Nephron progenitor cell (in vitro differentiated cells): ENCODE data around the gene TAB2.
"Not testable (repeated sequence)": the region's sequence is repeated elsewhere in the genome, so short reads cannot be mapped to it uniquely, and the experiment has no call there.

Experiments
- DNase-seq: peaks from one replicate; pipeline ENCODE4 v3.0.0; 2021
- H3K27ac Mint-ChIP-seq: 2 replicates; pipeline ENCODE4 v1.8.0; 2021; ENCODE audit warnings: mild to moderate bottlenecking, moderate library complexity, mixed read lengths
- H3K27me3 Mint-ChIP-seq: 2 replicates; pipeline ENCODE4 v1.8.0; 2021; ENCODE audit warnings: mild to moderate bottlenecking, low read depth, mixed read lengths; ENCODE audit not compliant: poor library complexity
- H3K36me3 Mint-ChIP-seq: 2 replicates; pipeline ENCODE4 v1.8.0; 2021; ENCODE audit warnings: low read depth, mixed read lengths
- H3K4me1 Mint-ChIP-seq: 2 replicates; pipeline ENCODE4 v1.8.0; 2021; ENCODE audit warnings: mixed read lengths
- H3K4me3 Mint-ChIP-seq: 2 replicates; pipeline ENCODE4 v1.8.0; 2021; ENCODE audit warnings: mild to moderate bottlenecking, moderate library complexity, mixed read lengths
- H3K9me3 Mint-ChIP-seq: 2 replicates; pipeline ENCODE4 v1.8.0; 2021; ENCODE audit warnings: mild to moderate bottlenecking, moderate library complexity, mixed read lengths
- TF ChIP-seq, protein P1 (sequence below): fragments of 200-600 bp; sonication (generic); IDR thresholded peaks from 2 replicates; pipeline ENCODE4 v1.5.0; 2021; ENCODE audit warnings: antibody characterized with exemption

Gene TAB2

DNA sequence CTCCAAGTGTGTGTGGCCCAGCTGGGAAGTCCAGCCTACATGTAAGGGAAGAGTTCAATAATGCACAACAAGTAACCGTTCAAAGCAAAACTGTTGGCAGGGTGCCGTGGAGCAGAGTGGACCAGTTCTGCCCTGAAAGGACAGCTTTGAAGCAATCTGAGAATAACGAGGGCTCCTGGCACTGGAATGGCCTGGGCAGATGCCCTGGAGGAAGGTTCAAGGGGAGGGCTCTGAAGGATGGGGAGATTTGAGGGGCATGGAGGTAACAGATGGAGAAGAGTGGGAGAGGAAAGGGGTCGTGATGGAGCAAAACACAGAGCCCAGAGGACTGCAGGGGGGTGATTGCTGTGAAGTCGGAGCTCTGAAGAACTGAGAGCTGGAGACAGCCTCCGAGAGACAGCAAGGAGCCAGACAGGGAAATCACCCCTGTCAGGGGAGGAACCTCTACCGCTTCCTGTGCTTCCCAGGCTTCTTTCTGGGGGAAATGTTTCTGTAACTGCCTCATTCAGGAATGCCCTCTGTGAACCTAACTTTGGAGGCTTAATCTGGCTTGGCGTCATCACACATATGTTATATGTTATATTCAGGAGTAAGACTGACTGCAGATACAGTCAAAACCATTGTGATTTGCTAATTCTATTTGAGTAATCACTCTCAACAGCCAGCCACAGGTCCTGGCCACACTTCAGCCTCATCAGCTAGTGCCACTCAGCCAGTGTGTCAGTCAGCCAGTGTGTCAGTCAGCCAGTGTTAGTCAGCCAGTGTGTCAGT, 126.1 kb downstream of the TAB2 start:
- Mint-ChIP-seq H3K4me3 (no peak overlapping the region), H3K27ac (peak overlapping the region; percentile 4), H3K27me3 (peaks cover 20% of the 10 kb centered on the region), H3K9me3 (no peaks in the 10 kb centered on the region), H3K36me3 (no peaks in the 10 kb centered on the region), H3K4me1 (peaks cover 56% of the 10 kb centered on the region)
- TF ChIP-seq, protein P1, sequence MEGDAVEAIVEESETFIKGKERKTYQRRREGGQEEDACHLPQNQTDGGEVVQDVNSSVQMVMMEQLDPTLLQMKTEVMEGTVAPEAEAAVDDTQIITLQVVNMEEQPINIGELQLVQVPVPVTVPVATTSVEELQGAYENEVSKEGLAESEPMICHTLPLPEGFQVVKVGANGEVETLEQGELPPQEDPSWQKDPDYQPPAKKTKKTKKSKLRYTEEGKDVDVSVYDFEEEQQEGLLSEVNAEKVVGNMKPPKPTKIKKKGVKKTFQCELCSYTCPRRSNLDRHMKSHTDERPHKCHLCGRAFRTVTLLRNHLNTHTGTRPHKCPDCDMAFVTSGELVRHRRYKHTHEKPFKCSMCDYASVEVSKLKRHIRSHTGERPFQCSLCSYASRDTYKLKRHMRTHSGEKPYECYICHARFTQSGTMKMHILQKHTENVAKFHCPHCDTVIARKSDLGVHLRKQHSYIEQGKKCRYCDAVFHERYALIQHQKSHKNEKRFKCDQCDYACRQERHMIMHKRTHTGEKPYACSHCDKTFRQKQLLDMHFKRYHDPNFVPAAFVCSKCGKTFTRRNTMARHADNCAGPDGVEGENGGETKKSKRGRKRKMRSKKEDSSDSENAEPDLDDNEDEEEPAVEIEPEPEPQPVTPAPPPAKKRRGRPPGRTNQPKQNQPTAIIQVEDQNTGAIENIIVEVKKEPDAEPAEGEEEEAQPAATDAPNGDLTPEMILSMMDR = no peak
- DNase-seq = no peak

DNA sequence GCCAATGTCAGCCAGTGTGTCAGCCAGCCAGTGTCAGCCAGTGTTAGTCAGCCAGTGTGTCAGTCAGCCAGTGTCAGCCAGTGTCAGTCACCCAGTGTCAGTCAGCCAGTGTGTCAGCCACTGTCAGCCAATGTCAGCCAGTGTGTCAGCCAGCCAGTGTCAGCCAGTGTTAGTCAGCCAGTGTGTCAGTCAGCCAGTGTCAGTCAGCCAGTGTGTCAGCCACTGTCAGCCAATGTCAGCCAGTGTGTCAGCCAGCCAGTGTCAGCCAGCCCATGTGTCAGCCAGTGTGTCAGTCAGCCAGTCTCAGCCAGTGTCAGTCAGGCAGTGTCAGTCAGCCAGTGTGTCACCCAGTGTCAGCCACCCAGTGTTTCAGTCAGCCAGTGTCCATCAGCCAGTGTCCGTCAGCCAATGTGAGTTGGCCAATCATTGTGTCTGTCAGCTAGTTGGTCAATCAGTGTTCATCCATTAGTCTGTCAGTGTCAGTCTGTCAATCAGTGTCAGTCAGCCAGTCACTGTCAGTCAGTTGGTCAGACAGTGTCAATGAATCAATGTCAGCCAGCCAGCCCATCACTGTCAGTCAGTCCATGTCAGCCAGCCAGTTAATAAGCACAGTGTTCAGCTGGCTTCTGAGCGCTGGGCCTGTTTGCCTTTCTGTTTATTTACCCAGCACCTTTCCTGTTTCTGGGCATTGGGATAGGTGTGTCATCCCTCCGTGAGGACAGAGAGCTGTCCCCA, 127.0 kb downstream of the TAB2 start:
- peaks cover 55% of the 10 kb centered on the region for H3K4me1 Mint-ChIP-seq
- not testable (repeated sequence) for H3K27ac Mint-ChIP-seq

DNA sequence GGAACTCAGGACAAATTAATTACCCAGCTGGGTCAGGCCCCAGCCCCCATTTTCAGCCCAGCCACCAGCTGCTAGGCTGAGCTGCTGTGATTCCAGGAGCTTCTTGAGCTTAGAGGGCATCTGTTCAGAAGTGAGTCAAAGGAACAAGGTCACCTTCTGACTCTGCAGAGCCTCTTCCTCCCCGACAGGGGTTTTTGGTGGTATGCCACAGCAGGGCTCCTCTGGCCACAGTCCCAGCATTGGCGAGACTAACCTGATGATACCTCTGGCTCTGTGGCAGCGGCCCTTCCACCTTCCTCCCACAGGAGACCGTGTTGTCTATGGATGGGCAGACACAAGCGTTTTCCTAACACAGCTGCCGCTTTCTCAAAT, 127.6 kb downstream of the TAB2 start:
- TF ChIP-seq, protein P1 = no peak
- DNase-seq = no peak
- peaks cover 53% of the 10 kb centered on the region for H3K4me1 Mint-ChIP-seq
- no peaks in the 10 kb centered on the region for H3K36me3 Mint-ChIP-seq
- no peak overlapping the region for H3K27ac Mint-ChIP-seq
- H3K27me3 Mint-ChIP-seq = peaks cover 28% of the 10 kb centered on the region
- no peak overlapping the region for H3K4me3 Mint-ChIP-seq
- H3K9me3 Mint-ChIP-seq = no peaks in the 10 kb centered on the region

More for the DNA sequence above, 127.0 kb downstream of the TAB2 start:
- not testable (repeated sequence) for H3K9me3 Mint-ChIP-seq, DNase-seq, H3K4me3 Mint-ChIP-seq, H3K36me3 Mint-ChIP-seq
- peaks cover 23% of the 10 kb centered on the region for H3K27me3 Mint-ChIP-seq

DNA sequence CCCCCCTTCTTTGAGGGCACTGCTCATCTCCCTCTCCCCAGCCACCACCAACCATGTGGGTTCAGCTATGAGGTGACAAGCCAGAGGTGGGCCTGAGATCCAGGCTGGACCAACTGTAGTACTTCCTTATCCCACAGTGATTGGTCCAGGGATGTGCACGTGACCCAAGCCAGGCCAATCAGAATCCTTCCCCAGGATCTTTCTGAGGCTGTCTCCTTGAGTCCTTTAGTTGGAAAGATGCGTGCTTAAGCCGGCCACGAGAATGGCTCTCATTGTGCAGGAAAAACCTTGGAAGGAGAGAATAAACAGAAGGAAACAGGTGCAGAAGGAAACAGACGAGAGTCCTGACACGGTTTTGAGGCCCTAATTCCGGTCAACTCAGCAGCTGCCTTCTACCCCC, 128.1 kb downstream of the TAB2 start:
- peaks cover 49% of the 10 kb centered on the region for H3K4me1 Mint-ChIP-seq
- H3K4me3 Mint-ChIP-seq = no peak overlapping the region
- H3K27me3 Mint-ChIP-seq = peaks cover 28% of the 10 kb centered on the region
- H3K9me3 Mint-ChIP-seq = no peaks in the 10 kb centered on the region
- TF ChIP-seq, protein P1 = no peak
- no peak for DNase-seq
- no peak overlapping the region for H3K27ac Mint-ChIP-seq
- H3K36me3 Mint-ChIP-seq = no peaks in the 10 kb centered on the region

DNA sequence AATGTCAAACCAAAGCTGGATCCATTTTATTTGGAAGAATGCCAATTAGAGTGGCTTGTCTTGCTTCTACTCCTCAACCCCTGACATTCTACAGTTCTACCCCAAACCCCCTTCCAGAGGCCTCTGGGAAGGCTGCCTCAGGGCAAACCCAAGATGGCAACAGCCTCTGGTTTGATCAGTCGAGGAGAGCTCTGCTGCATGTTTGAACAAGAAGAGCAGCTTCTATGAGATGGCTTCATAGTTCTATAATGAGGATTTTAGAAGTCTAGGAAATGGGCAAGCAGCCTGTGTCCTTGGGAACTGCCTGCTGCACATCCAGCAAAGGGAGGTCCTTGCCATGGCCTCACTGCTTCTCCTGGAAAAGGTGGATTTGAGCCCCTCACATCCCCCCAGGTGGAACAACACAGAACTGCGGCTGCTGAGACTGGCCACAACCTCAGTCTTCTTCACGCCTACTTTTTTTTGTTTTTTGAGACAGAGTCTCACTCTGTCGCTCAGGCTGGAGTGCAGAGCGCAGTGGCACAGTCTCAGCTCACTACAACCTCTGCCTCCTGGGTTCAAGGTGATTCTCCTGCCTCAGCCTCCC, 129.4 kb downstream of the TAB2 start:
- no peak for DNase-seq
- H3K9me3 Mint-ChIP-seq = no peaks in the 10 kb centered on the region
- H3K27ac Mint-ChIP-seq = no peak overlapping the region
- peaks cover 39% of the 10 kb centered on the region for H3K4me1 Mint-ChIP-seq
- peaks cover 30% of the 10 kb centered on the region for H3K27me3 Mint-ChIP-seq
- no peak overlapping the region for H3K4me3 Mint-ChIP-seq
- no peaks in the 10 kb centered on the region for H3K36me3 Mint-ChIP-seq
- TF ChIP-seq, protein P1 = no peak

DNA sequence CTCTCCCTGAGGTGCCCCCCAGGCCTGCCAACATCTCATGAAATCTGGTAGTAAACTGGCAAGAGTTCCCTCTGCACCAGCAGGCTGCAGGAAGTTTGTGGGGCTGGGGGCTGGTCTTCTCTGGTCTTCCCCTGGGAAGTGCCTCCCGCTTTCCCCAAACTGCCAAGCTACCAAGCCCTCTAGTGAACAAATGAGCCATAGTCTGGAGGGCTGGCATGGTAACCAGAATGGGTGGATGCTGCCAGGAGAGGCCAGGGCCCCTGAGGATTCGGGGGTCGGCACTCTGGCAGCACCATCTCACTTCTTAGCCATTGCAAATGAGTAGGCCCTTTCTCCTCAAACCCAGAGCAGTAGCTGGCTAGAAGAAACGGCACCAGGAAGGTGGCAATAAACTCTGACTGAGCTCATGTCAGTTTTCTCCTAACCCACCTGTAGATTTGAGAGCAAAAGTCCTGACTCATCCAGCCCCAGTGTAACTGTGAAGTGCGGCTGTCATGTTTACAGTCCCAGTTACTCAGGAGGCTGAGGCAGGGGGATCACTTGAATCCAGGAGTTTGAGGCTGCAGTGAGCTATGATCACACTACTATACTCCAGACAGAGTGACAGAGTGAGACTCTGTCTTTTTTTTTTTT, 131.4 kb downstream of the TAB2 start:
- H3K9me3 Mint-ChIP-seq = no peaks in the 10 kb centered on the region
- H3K27me3 Mint-ChIP-seq = peaks cover 30% of the 10 kb centered on the region
- no peaks in the 10 kb centered on the region for H3K36me3 Mint-ChIP-seq
- H3K4me1 Mint-ChIP-seq = peaks cover 27% of the 10 kb centered on the region
- no peak for DNase-seq
- H3K27ac Mint-ChIP-seq = no peak overlapping the region
- TF ChIP-seq, protein P1 = no peak
- H3K4me3 Mint-ChIP-seq = no peak overlapping the region
